Fibroblast of lung (primary cell): ENCODE results near the gene CAMK1D. TPM values are rescaled to one million over a fixed set of nuclear protein-coding genes. Genes with fewer than 3 reads are reported as not detected.
A peak's percentile ranks its signal among the peaks of the same experiment; 100 is the strongest.

Source experiments
- DNase-seq, 2 donors: peaks; one replicate each; pipeline versions ENCODE4 v3.0.0 to v3.0.0-alpha.2; 2010; ENCODE audit warnings: low read depth in 2 of 2
- H2AFZ ChIP-seq: 2 replicates; pipeline ENCODE4 v1.5.1; 2012; ENCODE audit warnings: low read length, control low read depth, inconsistent platforms
- H3K27ac ChIP-seq: 2 replicates; pipeline ENCODE4 v1.5.1; 2011; ENCODE audit warnings: low read length, control low read depth; ENCODE audit not compliant: insufficient read depth
- H3K27me3 ChIP-seq: 2 replicates; pipeline ENCODE4 v1.5.1; 2011; ENCODE audit warnings: mild to moderate bottlenecking, low read length; ENCODE audit not compliant: control insufficient read depth, insufficient read depth
- H3K36me3 ChIP-seq: 2 replicates; pipeline ENCODE4 v1.5.1; 2011; ENCODE audit warnings: low read length; ENCODE audit not compliant: control insufficient read depth, insufficient read depth
- H3K4me1 ChIP-seq: 2 replicates; pipeline ENCODE4 v1.5.1; 2011; ENCODE audit warnings: low read length; ENCODE audit not compliant: control insufficient read depth, insufficient read depth; ENCODE audit errors: extremely low read depth
- H3K4me2 ChIP-seq: 2 replicates; pipeline ENCODE4 v1.5.1; 2011; ENCODE audit warnings: low read length, control low read depth; ENCODE audit not compliant: insufficient read depth; ENCODE audit errors: extremely low read depth
- H3K4me3 ChIP-seq, 4 experiments: fragments of 200-600 bp in 1 of 4; sonication (generic) in 1 of 4; replicated peaks in 1 of 4; 2 replicates each; pipeline ENCODE4 v1.5.1; 2011 to 2016; ENCODE audit warnings: low read length in 4 of 4, low read depth in 3 of 4, mild to moderate bottlenecking in 3 of 4, control low read depth in 2 of 4, inconsistent platforms in 1 of 4, mixed read lengths in 1 of 4; ENCODE audit not compliant: insufficient read depth in 1 of 4; ENCODE audit errors: control extremely low read depth in 1 of 4
- H3K79me2 ChIP-seq: 2 replicates; pipeline ENCODE4 v1.5.1; 2012; ENCODE audit warnings: mild to moderate bottlenecking, low read length, inconsistent platforms; ENCODE audit not compliant: control insufficient read depth, insufficient read depth
- H3K9ac ChIP-seq: 2 replicates; pipeline ENCODE4 v1.5.1; 2011; ENCODE audit warnings: mild to moderate bottlenecking, low read length, control low read depth; ENCODE audit not compliant: insufficient read depth
- H3K9me3 ChIP-seq: 2 replicates; pipeline ENCODE4 v1.5.1; 2012; ENCODE audit warnings: low read depth, low read length; ENCODE audit not compliant: control insufficient read depth, insufficient read depth
- H4K20me1 ChIP-seq: 2 replicates; pipeline ENCODE4 v1.5.1; 2011; ENCODE audit warnings: low read length; ENCODE audit not compliant: control insufficient read depth, insufficient read depth; ENCODE audit errors: extremely low read depth
- CTCF ChIP-seq, 2 donors: IDR thresholded peaks in 1 of 2; conservative IDR thresholded peaks in 1 of 2; 1 replicate in 1 of 2; 2 replicates in 1 of 2; pipeline ENCODE4 v1.5.1; 2011 to 2012; ENCODE audit warnings: low read length in 2 of 2, control low read depth in 1 of 2, inconsistent platforms in 1 of 2, low read depth in 1 of 2, mild to moderate bottlenecking in 1 of 2
- EZH2 ChIP-seq: IDR thresholded peaks from 2 replicates; pipeline ENCODE4 v1.5.1; 2012; ENCODE audit warnings: low read length, control low read depth, mild to moderate bottlenecking; ENCODE audit errors: missing control alignments
- polyA plus RNA-seq, 2 donors: library from polyadenylated mRNA; depleted of rRNA in 1 of 2; stranded (reverse) in 1 of 2; unstranded in 1 of 2; fragments of >200 nt; gene quantifications; 2 replicates each; pipeline ENCODE4 v1.2.1, GENCODE V29; 2011 to 2012; ENCODE audit warnings: missing spikeins in 1 of 2
- total RNA-seq: library from RNA; depleted of rRNA; stranded (reverse); fragments of >200 nt; gene quantifications from 2 replicates; pipeline ENCODE4 v1.2.1, GENCODE V29; 2014

Gene CAMK1D
- total and polyA plus RNA-seq, 2 donors (not counting 1 experiment from before 2014, with no cell fraction given), result 2.3 TPM

DNA sequence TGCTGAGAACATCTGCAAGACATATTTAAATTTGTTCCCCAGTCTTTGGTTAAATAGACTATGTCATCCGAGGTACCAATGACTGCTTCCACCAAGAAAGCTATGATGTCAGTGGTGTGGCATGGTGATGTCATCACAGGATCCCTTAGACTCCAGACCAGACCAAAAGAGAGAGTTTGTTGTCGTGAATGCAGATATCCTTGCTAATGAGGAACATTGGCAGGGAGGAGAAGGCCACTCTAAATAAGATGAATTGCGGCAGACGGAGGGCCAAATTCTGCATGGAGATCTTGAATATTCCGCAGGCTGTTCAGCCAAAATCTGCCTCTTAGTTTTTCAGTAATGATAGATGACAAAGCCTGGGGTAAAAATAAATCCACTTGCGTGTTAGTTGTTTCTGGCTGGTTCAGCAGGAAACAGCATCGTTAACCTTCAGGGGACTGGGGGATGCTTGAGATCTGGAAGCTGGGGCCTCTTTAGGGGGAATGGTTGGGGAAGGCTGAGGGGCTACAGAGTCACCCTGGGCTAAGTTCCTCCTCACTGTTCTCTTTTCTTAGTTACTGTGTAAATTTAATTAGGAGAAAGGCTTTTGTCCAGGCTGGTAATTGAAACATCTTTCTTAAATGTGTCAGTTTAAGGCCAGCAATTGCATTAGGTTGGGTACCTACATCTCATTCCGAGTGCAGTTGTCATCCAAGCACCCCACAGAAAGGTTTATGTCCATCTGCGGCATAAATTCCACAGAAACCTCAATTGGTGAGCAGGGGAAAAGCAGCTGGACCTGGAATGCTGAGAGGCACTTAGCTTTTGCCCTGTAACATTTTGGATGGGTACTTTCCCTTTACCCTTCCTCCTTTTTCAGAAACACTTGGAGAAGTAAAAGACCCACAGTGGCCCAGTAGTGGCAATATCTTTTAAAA is 11.6 kb upstream of the CAMK1D start:
- DNase-seq, result peak; percentile 27 to 87
- Histone ChIP-seq H3K4me2 (no peak overlapping the region), H3K9me3 (no peaks in the 10 kb centered on the region), H3K4me3 (no peak overlapping the region), H3K9ac (no peak overlapping the region), H3K4me1 (peaks cover 5% of the 10 kb centered on the region), H3K27me3 (no peaks in the 10 kb centered on the region), H3K36me3 (no peaks in the 10 kb centered on the region), H2AFZ (no peak overlapping the region), H3K27ac (no peak overlapping the region), H4K20me1 (no peaks in the 10 kb centered on the region), H3K79me2 (no peaks in the 10 kb centered on the region)
- TF ChIP-seq EZH2 (no peak), CTCF (conservative IDR thresholded peaks at IDR 0.05 in 1 of 2, IDR thresholded peaks at IDR 0.05 in 1 of 2; ENCODE audit: low read depth in 1 of 2, low read length in 2 of 2) (no peak)

DNA sequence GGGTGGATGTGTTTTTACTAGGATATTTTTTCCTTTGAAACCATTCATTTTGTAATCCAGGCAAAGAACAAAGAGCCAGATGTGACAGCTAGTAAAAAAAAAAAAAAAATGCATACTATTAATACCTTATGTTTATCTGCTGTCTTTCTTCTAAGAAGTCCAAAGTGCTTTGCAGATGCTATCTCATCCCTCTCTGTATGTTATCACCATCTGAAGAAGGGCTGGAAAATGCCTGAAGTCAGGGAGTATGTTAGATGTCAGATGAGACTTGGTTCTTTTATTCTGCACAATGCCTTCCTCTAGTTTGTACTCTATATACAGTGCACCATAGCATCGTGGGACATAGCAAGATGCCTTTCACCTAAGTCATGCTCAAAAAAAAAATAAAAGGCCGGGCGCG is 10.4 kb upstream of the CAMK1D start:
- DNase-seq, result peak in 1 of 2 donors; percentile 26
- Histone ChIP-seq H3K9ac (no peak overlapping the region), H3K79me2 (no peaks in the 10 kb centered on the region), H3K27me3 (no peaks in the 10 kb centered on the region), H3K36me3 (no peaks in the 10 kb centered on the region), H2AFZ (no peak overlapping the region), H3K4me3 (no peak overlapping the region), H3K4me1 (peaks cover 2% of the 10 kb centered on the region), H3K9me3 (no peaks in the 10 kb centered on the region), H3K27ac (no peak overlapping the region), H4K20me1 (no peaks in the 10 kb centered on the region), H3K4me2 (no peak overlapping the region)
- TF ChIP-seq EZH2 (no peak), CTCF (conservative IDR thresholded peaks at IDR 0.05 in 1 of 2, IDR thresholded peaks at IDR 0.05 in 1 of 2; ENCODE audit: low read depth in 1 of 2, low read length in 2 of 2) (no peak)

DNA sequence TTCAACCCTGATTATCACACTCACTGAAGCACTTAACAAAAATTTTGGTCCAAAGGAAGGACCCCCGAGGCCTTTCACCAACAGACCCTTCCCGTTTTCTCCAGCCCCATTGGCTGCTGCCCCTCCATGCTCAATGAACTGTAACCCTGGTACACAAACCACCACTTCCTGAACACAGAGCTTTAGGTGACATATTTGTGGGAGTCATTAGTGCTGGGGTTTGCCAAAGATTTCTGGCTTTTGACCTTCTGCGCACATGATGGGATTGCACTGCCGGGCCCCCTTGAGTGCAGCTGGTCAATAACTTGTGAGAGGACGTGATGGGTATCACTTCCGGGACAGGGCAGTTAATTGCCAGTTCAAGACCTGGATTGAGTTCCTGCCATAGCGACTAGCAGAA is 9.0 kb upstream of the CAMK1D start:
- H3K4me3 ChIP-seq, result no peak overlapping the region
- TF ChIP-seq CTCF (conservative IDR thresholded peaks at IDR 0.05 in 1 of 2, IDR thresholded peaks at IDR 0.05 in 1 of 2; ENCODE audit: low read depth in 1 of 2, low read length in 2 of 2) (no peak), EZH2 (no peak)
- no peak for DNase-seq
- no peak overlapping the region for H3K9ac ChIP-seq
- H4K20me1 ChIP-seq, result no peaks in the 10 kb centered on the region
- no peaks in the 10 kb centered on the region for H3K4me1 ChIP-seq
- no peak overlapping the region for H2AFZ ChIP-seq
- no peaks in the 10 kb centered on the region for H3K79me2 ChIP-seq
- no peaks in the 10 kb centered on the region for H3K9me3 ChIP-seq
- H3K27ac ChIP-seq, result no peak overlapping the region
- H3K36me3 ChIP-seq, result no peaks in the 10 kb centered on the region
- no peak overlapping the region for H3K4me2 ChIP-seq
- no peaks in the 10 kb centered on the region for H3K27me3 ChIP-seq
